B cell (primary cell): ENCODE measurements around the gene YTHDC1.

Source experiments
- CTCF ChIP-seq: fragments of 200-600 bp; IDR thresholded peaks from one replicate; pipeline ENCODE4 v1.8.0; 2022; ENCODE audit warnings: antibody characterized with exemption, mild to moderate bottlenecking
- EZH2 ChIP-seq: IDR thresholded peaks from 2 replicates; pipeline ENCODE4 v1.6.1; 2012; ENCODE audit warnings: borderline replicate concordance, low read depth, mild to moderate bottlenecking, moderate library complexity, low read length; ENCODE audit not compliant: insufficient read depth, poor library complexity, severe bottlenecking

GRCh38 chr4:68299492-68300457 is 50.1 kb downstream of the YTHDC1 start:
- no peak for TF ChIP-seq CTCF
- TF ChIP-seq EZH2: no peak
